Heart left ventricle (tissue), 13 donors: ENCODE results near the gene CTNND2.

Source experiments
- CTCF ChIP-seq, 12 donors: fragments of 200-600 bp; sonication (generic) in 4 of 12; IDR thresholded peaks; one replicate each; pipeline versions ENCODE4 v1.5.0 to v1.8.0; 2018 to 2022; ENCODE audit warnings: antibody characterized with exemption in 12 of 12, mild to moderate bottlenecking in 5 of 12
- POLR2A ChIP-seq, 2 donors: fragments of 450-650 bp; IDR thresholded peaks; one replicate each; pipeline ENCODE4 v1.6.1; 2017; ENCODE audit warnings: antibody characterized with exemption in 2 of 2, mild to moderate bottlenecking in 2 of 2, moderate library complexity in 2 of 2
- donor health status: ischemic (EF 13 %, LVEDD 7.1; RV severe dilation, severe dysfunction).
- donor health status: DM: no; HTN: yes; CAD: no.
- donor health status: DM: no; HTN: no; CAD: no.
- donor health status: ischemic (EF 25% LVEDD 6.9; RV normal size, moderate dysfunction).
- donor health status: ischemic (EF 25% LVEDD 5.7; RV mildly dilated, moderate dysfunction).
- donor health status: ischemic (EF 35%, LVEDD 5.7; RV mildly dilated, moderate dysfunction).
- donor health status: nonischemic (EF 11% LVEDD 7.7; RV severe dilation, severe dysfunction).
- donor health status: DM: yes; HTN: yes; CAD: no.
- donor health status: PGD.
- donor health status: ischemic (EF 29% LVEDD 5.4; RV normal size, mild dysfunction).
- donor health status: nonischemic (EF 23%, LVEDD 6.1; RV moderate dilation, normal function).

GRCh38 chr5:10941900-10942299, 962.3 kb downstream of the CTNND2 start:
- no peak for TF ChIP-seq POLR2A (IDR thresholded peaks at IDR 0.05)
- no peak for TF ChIP-seq CTCF (IDR thresholded peaks at IDR 0.05)
